ENCODE data around the gene SCG5.

GRCh38 chr15:32733281-32733680 is 91.8 kb downstream of the SCG5 start:
- TF ChIP-seq, protein P1, sequence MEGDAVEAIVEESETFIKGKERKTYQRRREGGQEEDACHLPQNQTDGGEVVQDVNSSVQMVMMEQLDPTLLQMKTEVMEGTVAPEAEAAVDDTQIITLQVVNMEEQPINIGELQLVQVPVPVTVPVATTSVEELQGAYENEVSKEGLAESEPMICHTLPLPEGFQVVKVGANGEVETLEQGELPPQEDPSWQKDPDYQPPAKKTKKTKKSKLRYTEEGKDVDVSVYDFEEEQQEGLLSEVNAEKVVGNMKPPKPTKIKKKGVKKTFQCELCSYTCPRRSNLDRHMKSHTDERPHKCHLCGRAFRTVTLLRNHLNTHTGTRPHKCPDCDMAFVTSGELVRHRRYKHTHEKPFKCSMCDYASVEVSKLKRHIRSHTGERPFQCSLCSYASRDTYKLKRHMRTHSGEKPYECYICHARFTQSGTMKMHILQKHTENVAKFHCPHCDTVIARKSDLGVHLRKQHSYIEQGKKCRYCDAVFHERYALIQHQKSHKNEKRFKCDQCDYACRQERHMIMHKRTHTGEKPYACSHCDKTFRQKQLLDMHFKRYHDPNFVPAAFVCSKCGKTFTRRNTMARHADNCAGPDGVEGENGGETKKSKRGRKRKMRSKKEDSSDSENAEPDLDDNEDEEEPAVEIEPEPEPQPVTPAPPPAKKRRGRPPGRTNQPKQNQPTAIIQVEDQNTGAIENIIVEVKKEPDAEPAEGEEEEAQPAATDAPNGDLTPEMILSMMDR (IDR thresholded peaks at IDR 0.05): no peak
- no peak for TF ChIP-seq POLR2A (IDR thresholded peaks at IDR 0.05)
